HG02981 (cell line): ENCODE results near the gene HIPK2.

ENCODE experiments used
- ATAC-seq: cut with Tn5 transposase; IDR thresholded peaks from one replicate; pipeline ENCODE4 v1.9.1; 2021; ENCODE audit warnings: mild to moderate bottlenecking, moderate library complexity; ENCODE audit not compliant: unreplicated experiment

Gene HIPK2

DNA sequence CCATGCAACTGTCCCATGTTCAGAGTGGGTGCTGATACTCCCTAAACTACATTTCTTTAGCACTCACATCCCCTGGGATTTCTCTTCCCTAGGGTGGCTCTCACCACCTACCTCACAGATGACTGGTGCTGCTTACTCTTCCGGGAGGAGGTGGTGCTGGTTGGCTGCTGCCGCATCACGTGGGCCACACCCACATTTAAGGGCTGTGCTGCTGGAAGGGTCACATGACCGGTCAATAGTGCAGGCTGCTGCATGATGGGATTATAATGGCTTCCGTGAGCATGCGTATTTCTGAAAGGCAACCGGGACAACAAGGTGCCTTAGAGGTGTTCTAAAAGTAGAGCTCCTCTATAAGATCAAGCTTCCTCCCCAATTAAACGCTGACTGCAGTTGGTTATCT lies 177.5 kb downstream of the HIPK2 start:
- no peak for ATAC-seq

GRCh38 chr7:139598642-139599041 lies 179.2 kb downstream of the HIPK2 start:
- ATAC-seq: no peak

DNA sequence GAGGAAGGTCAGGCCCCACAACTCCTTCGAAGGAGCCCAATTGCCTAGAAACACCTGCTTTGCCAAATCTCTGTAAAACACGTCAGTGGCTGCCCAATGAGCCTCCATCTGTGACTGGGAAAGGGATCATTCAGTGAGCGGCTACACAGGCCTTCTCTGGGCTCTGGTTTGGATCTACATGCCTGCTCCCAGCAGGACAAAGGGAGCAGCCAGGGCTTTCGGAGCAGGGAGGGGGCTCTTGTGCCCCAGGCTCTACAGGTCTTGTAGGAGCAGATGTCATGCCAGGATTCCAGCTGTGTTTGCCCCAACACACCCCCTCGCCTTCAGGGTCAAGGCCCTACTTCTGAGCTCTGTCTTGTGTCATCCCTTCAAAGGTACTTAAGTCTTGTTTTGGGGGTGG lies 180.8 kb downstream of the HIPK2 start:
- no peak for ATAC-seq

DNA sequence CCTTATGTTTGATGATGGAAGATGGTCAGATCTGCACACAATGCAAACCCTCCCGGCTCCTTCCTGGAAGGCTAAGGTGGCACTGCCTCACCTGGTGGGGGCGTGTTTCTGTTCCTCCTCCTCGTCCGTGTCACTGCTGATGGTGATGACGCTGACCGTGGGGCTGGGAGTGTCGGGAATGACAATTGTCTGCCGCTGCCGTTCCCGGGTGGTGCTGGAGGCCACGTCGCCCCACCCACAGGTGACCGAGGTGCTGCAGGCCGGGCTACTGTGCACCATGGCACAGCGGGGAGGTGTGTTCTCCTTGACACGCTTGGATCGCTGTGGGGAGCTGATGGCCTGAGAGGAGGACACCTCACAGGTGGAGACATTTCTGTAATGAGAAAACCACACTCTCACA lies 181.2 kb downstream of the HIPK2 start:
- no peak for ATAC-seq

DNA sequence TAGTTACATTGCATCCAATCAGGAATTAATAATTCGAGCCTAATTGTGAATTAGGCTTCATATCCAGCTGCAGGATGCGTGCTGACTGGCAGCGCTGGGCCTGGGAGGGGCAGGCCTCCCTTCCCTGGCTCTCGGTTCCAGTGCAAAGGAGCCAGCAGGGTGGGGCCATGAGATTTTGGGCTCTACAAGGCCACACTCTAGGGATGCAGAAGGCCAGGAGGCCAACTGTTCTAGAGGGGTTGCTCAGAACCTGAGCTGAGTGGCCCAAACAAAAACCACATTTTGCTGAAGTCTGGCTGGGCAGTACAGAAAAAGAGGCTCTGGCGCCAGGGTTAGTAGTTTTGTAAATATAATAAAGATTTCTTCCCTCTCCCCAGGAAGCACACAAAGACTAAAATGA lies 182.0 kb downstream of the HIPK2 start:
- ATAC-seq: no peak

DNA sequence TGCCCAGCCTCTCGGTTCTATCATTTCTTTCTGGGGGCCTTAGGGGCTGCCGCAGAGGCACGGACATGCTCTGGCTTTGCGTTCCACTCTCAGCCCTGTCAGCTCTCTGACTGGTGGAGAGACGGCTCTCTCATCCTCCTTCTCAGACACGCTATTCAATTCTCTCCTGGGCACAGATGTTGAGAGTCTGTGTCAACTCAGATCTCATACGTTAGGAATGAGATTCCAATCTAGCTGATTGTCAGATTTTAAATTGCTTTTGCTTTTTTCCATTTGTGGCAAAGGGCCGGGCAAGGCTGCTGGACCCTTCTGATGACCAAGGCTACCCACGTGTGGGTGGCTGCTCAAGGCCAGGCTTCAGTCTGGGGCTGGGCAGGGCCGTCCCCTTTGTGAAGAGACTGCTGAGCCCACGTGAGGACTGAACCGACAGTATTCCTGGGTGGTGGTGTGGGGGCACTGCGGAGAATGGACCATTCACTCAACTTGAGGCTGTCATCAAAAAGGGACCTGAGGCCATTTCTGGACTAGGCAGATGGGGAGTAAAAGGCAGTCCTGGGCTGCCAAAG lies 182.8 kb downstream of the HIPK2 start:
- no peak for ATAC-seq

DNA sequence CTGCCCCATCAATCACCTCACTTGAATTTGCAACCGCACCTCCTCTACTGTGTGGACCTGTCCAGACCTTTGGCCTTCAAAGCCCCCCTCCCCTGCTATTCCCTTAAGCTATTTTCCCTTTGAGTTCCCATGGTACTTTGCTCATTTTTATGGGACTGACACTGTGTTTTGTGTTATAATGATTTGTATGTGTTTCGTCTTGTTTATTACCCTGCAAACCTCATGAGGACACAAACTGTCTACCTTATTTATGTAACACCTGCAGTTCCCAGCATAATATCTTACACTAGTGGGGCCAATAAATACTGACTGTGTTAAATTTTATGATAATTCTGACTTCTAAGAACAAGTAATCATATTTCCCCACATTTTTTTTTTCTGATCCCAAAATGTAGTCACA lies 183.7 kb downstream of the HIPK2 start:
- ATAC-seq: no peak

- ATAC-seq: no peak
Observed at GRCh38 chr7:139592801-139593461, 184.9 kb downstream of the HIPK2 start.

DNA sequence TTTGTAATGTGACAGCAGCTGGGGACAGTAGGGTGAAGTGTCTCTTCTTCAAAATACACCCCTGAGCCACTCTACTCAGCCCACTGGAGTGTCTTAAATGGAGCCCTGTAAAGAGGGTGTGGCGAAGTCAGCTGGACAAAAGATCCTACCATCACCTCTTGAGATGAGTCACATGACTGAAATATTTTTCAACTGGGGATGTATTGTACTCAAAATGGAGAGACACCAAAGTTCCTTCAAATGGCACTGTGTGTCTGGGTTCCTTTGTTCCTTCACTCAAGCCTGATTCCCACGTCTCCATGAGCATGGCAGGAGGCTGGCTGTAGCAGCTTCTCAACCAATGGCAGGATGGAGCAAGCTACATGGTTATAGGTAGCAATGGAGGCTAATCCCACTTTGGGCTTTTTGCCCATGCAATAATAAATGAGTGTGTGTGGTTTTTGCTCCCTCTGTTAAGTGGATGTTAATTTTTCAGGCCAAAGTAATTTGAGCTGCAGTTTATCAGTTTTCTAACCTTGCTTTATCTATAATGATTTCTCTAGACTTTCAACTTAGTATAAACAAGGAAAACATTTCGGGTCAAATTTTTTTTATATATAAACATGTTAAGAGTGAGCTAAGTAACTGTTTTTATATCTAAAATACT lies 186.1 kb downstream of the HIPK2 start:
- ATAC-seq: no peak

- ATAC-seq: no peak
Observed at GRCh38 chr7:139589474-139589873, 188.3 kb downstream of the HIPK2 start.

DNA sequence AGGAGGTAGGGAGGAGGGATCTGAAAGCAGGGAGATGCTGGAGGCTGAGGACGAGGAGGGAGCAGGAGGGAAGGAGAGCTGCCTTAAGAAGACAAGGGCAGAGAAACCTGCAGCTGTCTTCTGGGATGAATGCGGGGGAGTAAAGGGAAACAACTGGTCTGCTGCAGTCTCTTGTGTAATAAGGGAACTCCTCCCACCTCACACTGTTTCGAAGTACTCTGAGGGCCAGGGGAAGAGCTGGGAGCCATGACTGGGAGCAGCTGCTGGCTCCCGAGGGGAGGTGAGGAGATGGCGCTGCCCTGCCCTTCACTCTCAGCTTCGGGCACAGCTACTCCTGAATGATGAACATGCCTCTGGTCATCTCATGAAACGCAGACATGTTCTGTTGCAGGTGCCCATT lies 189.2 kb downstream of the HIPK2 start:
- ATAC-seq: no peak

DNA sequence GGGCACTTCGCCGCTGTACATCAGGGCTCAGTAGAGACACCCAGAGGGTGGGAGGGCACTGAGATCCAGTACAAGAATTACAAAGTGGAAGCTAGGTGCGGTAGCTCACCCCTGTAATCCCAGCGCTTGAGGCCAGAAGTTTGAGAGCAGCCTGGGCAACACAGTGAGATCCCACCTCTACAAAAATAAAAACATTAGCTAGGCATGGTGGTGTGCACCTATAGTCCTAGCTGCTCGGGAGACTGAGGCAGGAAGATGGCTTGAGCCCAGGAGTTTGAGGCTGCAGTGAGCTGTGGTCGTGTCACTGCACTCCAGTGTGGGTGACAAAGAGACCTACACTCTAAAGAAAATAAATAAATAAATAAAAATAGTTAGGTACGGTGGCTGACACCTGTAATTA lies 190.3 kb downstream of the HIPK2 start:
- no peak for ATAC-seq

DNA sequence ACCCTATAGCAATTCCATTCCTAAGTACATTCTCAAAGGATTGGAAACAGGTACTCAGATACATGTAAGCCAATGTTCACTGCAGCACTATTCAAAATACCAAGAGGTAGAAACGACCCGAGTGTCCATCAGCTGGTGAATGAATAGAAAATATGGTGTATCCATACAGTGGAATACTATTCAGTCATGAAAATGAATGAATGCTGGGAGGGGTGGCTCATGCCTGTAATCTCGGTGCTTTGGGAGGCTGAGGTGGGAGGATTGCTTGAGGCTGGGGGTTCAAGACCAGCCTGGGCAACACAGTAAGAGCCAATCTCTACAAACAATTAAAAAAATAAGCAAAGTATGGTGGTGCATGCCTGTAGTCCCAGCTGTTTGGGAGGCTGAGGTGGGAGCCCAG lies 191.5 kb downstream of the HIPK2 start:
- no peak for ATAC-seq

DNA sequence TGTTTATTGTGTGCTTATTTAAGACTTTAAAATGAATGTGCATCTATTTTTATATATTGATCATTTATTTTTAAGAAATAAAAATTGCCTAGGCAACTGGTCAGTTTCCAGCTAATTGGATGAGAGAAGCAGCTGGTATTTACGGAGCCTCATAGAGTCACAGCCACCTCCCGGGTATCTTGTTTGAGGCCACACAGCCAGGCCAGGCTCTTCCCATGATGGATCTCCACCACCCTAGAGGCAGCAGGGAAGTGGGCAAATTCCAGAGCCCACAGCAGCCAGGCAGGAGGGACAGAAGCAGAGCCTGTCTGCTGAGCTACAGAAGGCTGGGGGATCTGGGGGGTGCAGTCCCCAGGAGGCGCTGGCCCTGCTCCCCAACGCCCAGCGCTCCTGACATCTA lies 192.8 kb downstream of the HIPK2 start:
- ATAC-seq: no peak

DNA sequence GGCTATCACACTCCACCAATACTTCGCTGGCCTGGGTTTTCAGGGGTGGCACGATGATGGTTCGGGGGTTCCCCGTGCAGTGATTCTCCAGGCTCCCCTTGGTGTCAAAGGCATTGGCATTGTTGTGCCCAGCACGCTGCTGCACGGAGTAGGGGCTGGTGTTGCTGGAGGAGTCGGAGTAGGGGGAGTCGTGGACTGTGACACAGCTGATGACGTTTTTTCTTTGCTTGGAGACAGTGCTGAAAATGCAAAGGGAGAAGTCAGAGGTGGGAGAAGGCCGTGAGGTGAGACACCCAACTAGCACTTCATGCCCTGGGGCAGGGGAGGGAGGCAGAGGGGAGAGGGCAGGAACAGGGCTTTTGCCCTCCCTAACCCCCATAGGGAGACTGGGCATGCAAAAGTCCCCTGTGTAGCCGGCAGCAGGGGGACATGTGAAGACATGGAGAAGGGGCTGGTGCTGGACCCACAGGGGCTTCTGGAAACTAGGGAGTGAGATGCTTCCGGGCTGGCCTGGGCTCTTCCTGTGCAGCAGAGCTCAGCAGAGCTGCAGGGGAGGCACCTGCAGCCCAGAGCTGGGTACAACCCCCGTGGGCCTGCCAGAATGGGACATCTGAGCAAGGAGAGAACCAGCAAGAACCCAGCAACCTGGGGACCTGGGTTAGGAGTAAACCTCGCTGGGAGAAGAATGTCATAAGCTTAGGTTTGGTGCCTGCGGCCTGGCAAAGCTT lies 193.8 kb downstream of the HIPK2 start:
- no peak for ATAC-seq

DNA sequence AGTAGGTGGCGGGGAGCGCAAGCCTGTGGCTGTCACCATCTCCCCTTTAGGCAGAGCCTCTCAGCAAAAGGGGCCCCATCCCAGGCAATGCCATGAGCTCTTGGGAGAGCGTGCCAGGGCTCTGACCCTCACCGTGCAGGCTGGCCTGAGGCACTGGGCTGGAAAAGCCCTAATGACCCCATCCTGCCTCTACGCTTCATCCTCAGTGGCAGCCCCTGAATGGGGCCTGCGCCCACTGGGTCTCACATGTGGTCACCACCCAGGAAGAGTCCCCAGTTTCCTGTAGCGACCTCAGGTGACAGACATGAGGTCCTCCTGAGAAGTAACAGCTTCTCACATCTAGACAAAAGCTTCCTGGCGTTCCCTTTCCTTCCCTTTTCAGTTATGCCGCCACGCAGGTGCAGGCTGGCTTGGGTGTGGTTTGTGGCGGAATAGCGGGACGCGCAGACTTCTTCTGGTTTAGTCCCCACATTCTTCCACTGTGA lies 195.1 kb downstream of the HIPK2 start:
- ATAC-seq: no peak

- no peak for ATAC-seq
Observed at GRCh38 chr7:139582130-139582650, 195.6 kb downstream of the HIPK2 start.

DNA sequence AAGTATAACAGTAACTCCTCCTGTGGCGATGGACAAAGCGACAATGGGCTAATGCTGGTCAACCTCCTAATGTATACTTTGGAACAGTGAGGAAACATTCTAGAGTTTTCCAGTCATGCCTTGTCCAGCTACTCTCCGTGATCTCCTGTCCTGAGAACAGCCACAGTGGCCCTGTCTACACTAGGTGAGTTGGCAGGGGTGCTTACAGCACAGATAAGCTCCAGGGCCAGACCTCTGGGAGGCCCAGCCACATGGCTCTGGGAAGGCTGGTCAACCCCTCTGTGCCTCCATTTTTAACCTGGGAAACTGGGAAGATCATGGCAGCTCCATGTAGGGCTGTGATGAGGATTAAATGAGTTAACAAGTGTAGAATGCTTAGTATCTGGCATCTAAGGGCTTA lies 197.4 kb downstream of the HIPK2 start:
- ATAC-seq: no peak

GRCh38 chr7:139576179-139576973 lies 201.4 kb downstream of the HIPK2 start:
- no peak for ATAC-seq

- ATAC-seq: no peak
Observed at GRCh38 chr7:139575338-139575680, 202.5 kb downstream of the HIPK2 start.
